Gastrocnemius medialis (tissue), 4 donors: Measurements from ENCODE around the gene DERA. TPM values are rescaled to one million over a fixed set of nuclear protein-coding genes. Genes with fewer than 3 reads are reported as not detected.

Experiments used
- ATAC-seq, 2 donors: fragments of 150-250 bp; one replicate each; pipeline ENCODE4 v1.9.1; 2016
- DNase-seq, 2 donors: peaks; one replicate each; pipeline ENCODE4 v3.0.0-alpha.2; 2019
- H3K27ac ChIP-seq, 4 donors: fragments of 200-600 bp; sonication (generic); 1 replicate in 1 of 4; 2 replicates in 3 of 4; pipeline ENCODE4 v1.5.1; 2016 to 2018; ENCODE audit warnings: mild to moderate bottlenecking in 2 of 4, moderate library complexity in 1 of 4
- H3K27me3 ChIP-seq, 3 donors: fragments of 200-600 bp; sonication (generic) in 2 of 3; 1 replicate in 1 of 3; 2 replicates in 2 of 3; pipeline versions ENCODE4 v1.5.1 to v1.6.0; 2016 to 2019; ENCODE audit warnings: mild to moderate bottlenecking in 1 of 3, moderate library complexity in 1 of 3
- H3K36me3 ChIP-seq, 2 donors: fragments of 200-600 bp; sonication (generic) in 1 of 2; one replicate each; pipeline ENCODE4 v1.5.1; 2017 to 2018
- H3K4me1 ChIP-seq, 2 donors: fragments of 200-600 bp; sonication (generic) in 1 of 2; one replicate each; pipeline ENCODE4 v1.5.1; 2016 to 2017; ENCODE audit warnings: mild to moderate bottlenecking in 2 of 2
- H3K4me3 ChIP-seq, 4 donors: fragments of 200-600 bp; sonication (generic) in 3 of 4; 1 replicate in 1 of 4; 2 replicates in 3 of 4; pipeline ENCODE4 v1.5.1; 2016 to 2019; ENCODE audit warnings: mild to moderate bottlenecking in 2 of 4
- H3K9me3 ChIP-seq, 3 donors: fragments of 200-600 bp; sonication (generic) in 2 of 3; 1 replicate in 1 of 3; 2 replicates in 2 of 3; pipeline ENCODE4 v1.5.1; 2016 to 2019
- CTCF ChIP-seq, 5 experiments: fragments of 450-650 bp in 3 of 5; fragments of 200-600 bp in 2 of 5; sonication (generic) in 2 of 5; IDR thresholded peaks in 4 of 5; conservative IDR thresholded peaks in 1 of 5; 1 replicate in 4 of 5; 2 replicates in 1 of 5; pipeline ENCODE4 v1.5.1; 2016 to 2019; ENCODE audit warnings: antibody characterized with exemption in 5 of 5, mild to moderate bottlenecking in 3 of 5, moderate library complexity in 3 of 5
- POLR2A ChIP-seq, 2 donors: fragments of 450-650 bp; IDR thresholded peaks; one replicate each; pipeline ENCODE4 v1.6.1; 2017; ENCODE audit warnings: antibody characterized with exemption in 2 of 2, mild to moderate bottlenecking in 2 of 2, moderate library complexity in 2 of 2
- in situ Hi-C, 4 donors: fragments of 200-750 bp; cut with MboI; loops; one replicate each; pipeline versions ENCODE4 v1.15.0 to v1.8.0; 2017; ENCODE audit warnings: low sequenced_read_pairs in 4 of 4
- intact Hi-C: fragments of 100-400 bp; cut with DNase I; formaldehyde crosslinking; loops from one replicate; pipeline ENCODE4 v1.15.1; 2023; ENCODE audit warnings: low total_unique reads
- total RNA-seq, 4 donors: library from RNA; depleted of rRNA; stranded (reverse); fragments of >200 nt; gene quantifications; one replicate each; pipeline versions ENCODE4 v1.1.0 to v1.2.3, GENCODE V29; 2016

The DERA gene
- total RNA-seq, 4 donors from 2014 or later: 29.2 to 50.1 (median 34.3) TPM

- Histone ChIP-seq H3K27me3 (no peaks in the 10 kb centered on the region), H3K9me3 (no peaks in the 10 kb centered on the region), H3K36me3 (no peaks in the 10 kb centered on the region), H3K4me1 (peaks cover 7 to 13% of the 10 kb centered on the region in 2 donors), H3K27ac (no peak overlapping the region), H3K4me3 (no peak overlapping the region)
- ATAC-seq: no peak
- in situ Hi-C loops: loop anchor here in 1 of 4 donors (25.0 kb wide), 1 partner anchor 1138 kb away; no protein-coding TSS in a partner anchor
- TF ChIP-seq CTCF (IDR thresholded peaks at IDR 0.05 in 4 of 5, conservative IDR thresholded peaks at IDR 0.05 in 1 of 5) (no peak), POLR2A (IDR thresholded peaks at IDR 0.05) (no peak)
- DNase-seq: no peak
- intact Hi-C loops: no loop called here
Measured at GRCh38 chr12:15924956-15925355, 13.8 kb downstream of the DERA start.

GRCh38 chr12:15928346-15928745 is 17.2 kb downstream of the DERA start:
- in situ Hi-C loops (no loop called here), intact Hi-C loops (no loop called here)
- no peak overlapping the region for H3K27ac ChIP-seq

GRCh38 chr12:15928870-15929571 is 17.9 kb downstream of the DERA start:
- peaks cover 13 to 14% of the 10 kb centered on the region in 2 donors for H3K4me1 ChIP-seq
- no peak overlapping the region for H3K4me3 ChIP-seq
- ATAC-seq (peak in 1 of 2 donors; percentile 30), DNase-seq (no peak)
- H3K27ac ChIP-seq: no peak overlapping the region
- no peaks in the 10 kb centered on the region for H3K36me3 ChIP-seq
- no peaks in the 10 kb centered on the region for H3K27me3 ChIP-seq
- no peaks in the 10 kb centered on the region for H3K9me3 ChIP-seq
- in situ Hi-C loops: no loop called here
- intact Hi-C loops: no loop called here
- TF ChIP-seq CTCF (IDR thresholded peaks at IDR 0.05 in 4 of 5, conservative IDR thresholded peaks at IDR 0.05 in 1 of 5): no peak
- no peak for TF ChIP-seq POLR2A (IDR thresholded peaks at IDR 0.05)

More at GRCh38 chr12:15928346-15928745, 17.2 kb downstream of the DERA start:
- DNase-seq (no peak), ATAC-seq (no peak)
- Histone ChIP-seq H3K36me3 (no peaks in the 10 kb centered on the region), H3K9me3 (no peaks in the 10 kb centered on the region), H3K27me3 (no peaks in the 10 kb centered on the region), H3K4me3 (no peak overlapping the region), H3K4me1 (peaks cover 13 to 14% of the 10 kb centered on the region in 2 donors)
- no peak for TF ChIP-seq POLR2A (IDR thresholded peaks at IDR 0.05)

GRCh38 chr12:15931590-15932053 is 20.5 kb downstream of the DERA start:
- H3K4me3 ChIP-seq: no peak overlapping the region
- in situ Hi-C loops: no loop called here
- no peaks in the 10 kb centered on the region for H3K9me3 ChIP-seq
- H3K36me3 ChIP-seq: no peaks in the 10 kb centered on the region
- TF ChIP-seq CTCF (IDR thresholded peaks at IDR 0.05 in 4 of 5, conservative IDR thresholded peaks at IDR 0.05 in 1 of 5): no peak
- TF ChIP-seq POLR2A (IDR thresholded peaks at IDR 0.05): no peak
- H3K27ac ChIP-seq: no peak overlapping the region
- no peaks in the 10 kb centered on the region for H3K27me3 ChIP-seq
- DNase-seq: no peak
- intact Hi-C loops: no loop called here
- no peak for ATAC-seq
- peaks cover 13 to 14% of the 10 kb centered on the region in 2 donors for H3K4me1 ChIP-seq

GRCh38 chr12:15932327-15932726 is 21.2 kb downstream of the DERA start:
- Histone ChIP-seq H3K4me3 (no peak overlapping the region), H3K9me3 (no peaks in the 10 kb centered on the region), H3K27me3 (no peaks in the 10 kb centered on the region), H3K36me3 (no peaks in the 10 kb centered on the region), H3K27ac (no peak overlapping the region), H3K4me1 (peaks cover 13 to 14% of the 10 kb centered on the region in 2 donors)
- TF ChIP-seq POLR2A (IDR thresholded peaks at IDR 0.05): no peak
- TF ChIP-seq CTCF (IDR thresholded peaks at IDR 0.05 in 4 of 5, conservative IDR thresholded peaks at IDR 0.05 in 1 of 5): no peak
- ATAC-seq: no peak
- no peak for DNase-seq
- in situ Hi-C loops (no loop called here), intact Hi-C loops (no loop called here)
